Ectodermal cell (in vitro differentiated cells): Measurements from ENCODE around the gene GOLT1A.

Experiments used
- H3K27ac ChIP-seq: 2 replicates; pipeline ENCODE4 v1.7.0; 2013; ENCODE audit warnings: mild to moderate bottlenecking, low read depth, low read length; ENCODE audit not compliant: insufficient read depth, poor library complexity, severe bottlenecking
- H3K27me3 ChIP-seq: 2 replicates; pipeline ENCODE4 v1.7.0; 2013; ENCODE audit warnings: mild to moderate bottlenecking, low read length; ENCODE audit not compliant: insufficient read depth, control insufficient read depth, poor library complexity, severe bottlenecking
- H3K36me3 ChIP-seq: one replicate; pipeline ENCODE4 v1.7.0; 2013; ENCODE audit warnings: low read length; ENCODE audit not compliant: control insufficient read depth, insufficient read depth
- H3K4me1 ChIP-seq: one replicate; pipeline ENCODE4 v1.7.0; 2013; ENCODE audit warnings: low read length; ENCODE audit not compliant: control insufficient read depth, insufficient read depth
- H3K4me3 ChIP-seq: 2 replicates; pipeline ENCODE4 v1.7.0; 2013; ENCODE audit warnings: low read depth, low read length, control low read depth; ENCODE audit not compliant: insufficient read depth
- H3K9me3 ChIP-seq: 2 replicates; pipeline ENCODE4 v1.7.0; 2013; ENCODE audit warnings: mild to moderate bottlenecking, low read length, moderate library complexity; ENCODE audit not compliant: control insufficient read depth
- WGBS, 2 experiments: methylation state at CpG; one replicate each; pipeline ENCODE4 v1.1.7; 2013; ENCODE audit warnings: missing lambda C conversion rate in 2 of 2; 5-methylcytosine and 5-hydroxymethylcytosine counted together

The GOLT1A gene

GRCh38 chr1:204205486-204205885 lies 8.3 kb downstream of the GOLT1A start:
- H3K27me3 ChIP-seq = peaks cover 13% of the 10 kb centered on the region
- no peaks in the 10 kb centered on the region for H3K4me1 ChIP-seq
- no peak overlapping the region for H3K27ac ChIP-seq
- H3K9me3 ChIP-seq = no peaks in the 10 kb centered on the region
- no peak overlapping the region for H3K4me3 ChIP-seq
- no peaks in the 10 kb centered on the region for H3K36me3 ChIP-seq

- WGBS, 2 experiments = 88% methylated on average over 2 of the region's 2 CpGs; no CpG with 5 or more reads in 1 of the 2 experiments
- Histone ChIP-seq H3K4me1 (no peaks in the 10 kb centered on the region), H3K4me3 (no peak overlapping the region), H3K27ac (no peak overlapping the region), H3K27me3 (peaks cover 13% of the 10 kb centered on the region), H3K36me3 (no peaks in the 10 kb centered on the region), H3K9me3 (no peaks in the 10 kb centered on the region)
Observed at GRCh38 chr1:204204944-204205343, 8.8 kb downstream of the GOLT1A start.

GRCh38 chr1:204203206-204203767 lies 10.5 kb downstream of the GOLT1A start:
- Histone ChIP-seq H3K9me3 (no peaks in the 10 kb centered on the region), H3K27ac (no peak overlapping the region), H3K27me3 (peaks cover 13% of the 10 kb centered on the region), H3K4me3 (no peak overlapping the region), H3K36me3 (no peaks in the 10 kb centered on the region), H3K4me1 (no peaks in the 10 kb centered on the region)
- WGBS, 2 experiments = 87 to 90% methylated on average over 5 of the region's 5 CpGs

GRCh38 chr1:204202481-204202880 lies 11.3 kb downstream of the GOLT1A start:
- no peak overlapping the region for H3K27ac ChIP-seq
- WGBS, 2 experiments = 92 to 94% methylated on average over 4 of the region's 4 CpGs
- no peaks in the 10 kb centered on the region for H3K9me3 ChIP-seq
- H3K27me3 ChIP-seq = peaks cover 11% of the 10 kb centered on the region
- no peaks in the 10 kb centered on the region for H3K4me1 ChIP-seq
- no peaks in the 10 kb centered on the region for H3K36me3 ChIP-seq
- H3K4me3 ChIP-seq = no peak overlapping the region

- Histone ChIP-seq H3K27ac (no peak overlapping the region), H3K36me3 (no peaks in the 10 kb centered on the region), H3K4me1 (no peaks in the 10 kb centered on the region), H3K9me3 (no peaks in the 10 kb centered on the region), H3K27me3 (peaks cover 4% of the 10 kb centered on the region), H3K4me3 (no peak overlapping the region)
- WGBS, 2 experiments = 90 to 93% methylated on average over 12 of the region's 12 CpGs
Observed at GRCh38 chr1:204201348-204202040, 12.3 kb downstream of the GOLT1A start.

- Histone ChIP-seq H3K27ac (no peak overlapping the region), H3K4me1 (no peaks in the 10 kb centered on the region), H3K27me3 (peaks cover 4% of the 10 kb centered on the region), H3K9me3 (no peaks in the 10 kb centered on the region), H3K36me3 (no peaks in the 10 kb centered on the region), H3K4me3 (no peak overlapping the region)
- WGBS, 2 experiments = 95% methylated on average over 9 of the region's 9 CpGs
Observed at GRCh38 chr1:204199579-204199978, 14.2 kb downstream of the GOLT1A start.

GRCh38 chr1:204198348-204199340 lies 15.1 kb downstream of the GOLT1A start:
- no peak overlapping the region for H3K4me3 ChIP-seq
- WGBS, 2 experiments = 74 to 82% methylated on average over 18 of the region's 18 CpGs
- no peaks in the 10 kb centered on the region for H3K9me3 ChIP-seq
- H3K4me1 ChIP-seq = no peaks in the 10 kb centered on the region
- peaks cover 4% of the 10 kb centered on the region for H3K27me3 ChIP-seq
- no peak overlapping the region for H3K27ac ChIP-seq
- H3K36me3 ChIP-seq = no peaks in the 10 kb centered on the region

- H3K27me3 ChIP-seq = peaks cover 6% of the 10 kb centered on the region
- no peaks in the 10 kb centered on the region for H3K9me3 ChIP-seq
- no peaks in the 10 kb centered on the region for H3K36me3 ChIP-seq
- no peaks in the 10 kb centered on the region for H3K4me1 ChIP-seq
- no peak overlapping the region for H3K27ac ChIP-seq
- H3K4me3 ChIP-seq = no peak overlapping the region
- 89 to 93% methylated on average over 5 of the region's 5 CpGs for WGBS, 2 experiments
Observed at GRCh38 chr1:204197068-204197467, 16.7 kb downstream of the GOLT1A start.

- Histone ChIP-seq H3K4me1 (no peaks in the 10 kb centered on the region), H3K9me3 (no peaks in the 10 kb centered on the region), H3K27me3 (peaks cover 13% of the 10 kb centered on the region), H3K4me3 (no peak within 1 kb of the TSS), H3K36me3 (no peaks in the 10 kb centered on the region), H3K27ac (no peak within 1 kb of the TSS)
- 70 to 71% methylated on average over 18 of the region's 18 CpGs for WGBS, 2 experiments
Observed at GRCh38 chr1:204196068-204196795, 17.6 kb downstream of the GOLT1A start, which contains the start of gene KISS1. TSS of gene KISS1 (minus strand) at chr1:204196491. CDS start at chr1:204192876, 3,615 bp downstream.
